Activated CD4-positive, alpha-beta T cell treated with anti-CD3 and anti-CD28 coated beads, Interleukin-2, amount 10 ng/mL, durations not matched to agents 7 days and 5 days (primary cell): ENCODE results near the gene ADIPOR2. TPM values are rescaled to one million over a fixed set of nuclear protein-coding genes. Genes with fewer than 3 reads are reported as not detected.

Experiments used
- CTCF ChIA-PET: fragments of 350-600 bp; sonication (Branson Sonifier 250); formaldehyde crosslinking; loops from one replicate; lab custom pipeline; 2021; ENCODE audit warnings: antibody characterized with exemption; lab: Charles Lee
- POLR2A ChIA-PET: fragments of 350-600 bp; sonication (Branson Sonifier 250); formaldehyde crosslinking; loops from one replicate; lab custom pipeline; 2021; ENCODE audit warnings: antibody characterized with exemption; lab: Charles Lee
- DNase-seq: peaks from one replicate; pipeline ENCODE4 v3.0.0-alpha.2; 2020
- H3K27ac Mint-ChIP-seq: one replicate; pipeline ENCODE4 v1.8.0; 2021; ENCODE audit warnings: mild to moderate bottlenecking, moderate library complexity, mixed read lengths
- H3K27me3 Mint-ChIP-seq: one replicate; pipeline ENCODE4 v1.8.0; 2021; ENCODE audit warnings: mixed read lengths
- H3K36me3 Mint-ChIP-seq: one replicate; pipeline ENCODE4 v1.8.0; 2021; ENCODE audit warnings: low read depth, mixed read lengths
- H3K4me1 Mint-ChIP-seq: one replicate; pipeline ENCODE4 v1.8.0; 2021; ENCODE audit warnings: mixed read lengths
- H3K4me3 Mint-ChIP-seq: one replicate; pipeline ENCODE4 v1.8.0; 2021; ENCODE audit warnings: mild to moderate bottlenecking, moderate library complexity, mixed read lengths
- H3K9me3 Mint-ChIP-seq: one replicate; pipeline ENCODE4 v1.8.0; 2021; ENCODE audit warnings: mixed read lengths
- total RNA-seq, 2 experiments: library from RNA; stranded (reverse); gene quantifications; one replicate each; pipeline ENCODE4 v1.2.3, GENCODE V29; 2021

The ADIPOR2 gene
- total RNA-seq, 2 experiments from 2014 or later, result 47.7 to 51.7 TPM

- Mint-ChIP-seq H3K4me3 (no peak overlapping the region), H3K36me3 (no peaks in the 10 kb centered on the region), H3K4me1 (peaks cover 34% of the 10 kb centered on the region), H3K9me3 (no peaks in the 10 kb centered on the region), H3K27ac (no peak overlapping the region), H3K27me3 (no peaks in the 10 kb centered on the region)
- ChIA-PET POLR2A (interaction anchor here (0.6 kb wide), 1 partner anchor 786 kb away, joined by 3 read pairs; no protein-coding TSS in a partner anchor), CTCF (interaction anchor here (1.4 to 7.9 kb wide), 4 partner anchors 18 to 145 kb away, joined by 3 to 66 read pairs (median 14); no protein-coding TSS in a partner anchor)
- DNase-seq, result no peak
These were observed 103.7 kb downstream of the ADIPOR2 start for GRCh38 chr12:1794440-1795090.

DNA sequence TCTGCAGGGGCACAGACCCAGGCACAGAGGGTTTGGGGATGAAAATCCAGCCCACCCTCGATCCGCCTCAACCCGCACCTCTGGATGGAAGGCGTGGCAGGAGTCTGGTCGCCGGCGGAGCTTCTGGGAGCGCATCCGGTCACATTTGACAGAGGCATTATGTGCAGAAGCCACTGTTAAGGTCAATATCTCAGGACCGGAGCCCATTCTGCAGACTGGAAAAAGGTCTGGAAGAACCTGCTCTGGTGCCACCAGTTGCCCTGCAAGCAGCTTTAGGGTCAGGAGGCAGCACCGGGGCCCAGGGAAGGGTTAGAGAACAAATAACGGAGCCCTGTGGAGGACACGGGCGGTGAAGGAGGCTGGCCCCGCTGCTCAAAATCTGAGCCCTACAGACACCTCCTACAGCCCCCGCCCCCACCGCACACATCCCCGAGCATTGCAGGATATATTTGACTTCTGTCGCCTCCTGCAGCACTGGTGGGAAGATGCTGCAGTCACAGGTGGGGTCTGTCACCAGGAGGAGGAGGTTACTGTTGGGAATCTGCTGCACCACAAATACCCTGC, 104.4 kb downstream of the ADIPOR2 start:
- CTCF ChIA-PET, result interaction anchor here (0.8 to 7.9 kb wide), 12 partner anchors 11 to 175 kb away, joined by 3 to 66 read pairs (median 3); no protein-coding TSS in a partner anchor
- no peaks in the 10 kb centered on the region for H3K27me3 Mint-ChIP-seq
- peaks cover 32% of the 10 kb centered on the region for H3K4me1 Mint-ChIP-seq
- no peak for DNase-seq
- no peaks in the 10 kb centered on the region for H3K36me3 Mint-ChIP-seq
- peak overlapping the region; percentile 85 for H3K4me3 Mint-ChIP-seq
- H3K27ac Mint-ChIP-seq, result no peak overlapping the region
- POLR2A ChIA-PET, result no interaction called here
- H3K9me3 Mint-ChIP-seq, result no peaks in the 10 kb centered on the region

- peaks cover 26% of the 10 kb centered on the region for H3K4me1 Mint-ChIP-seq
- H3K27me3 Mint-ChIP-seq, result no peaks in the 10 kb centered on the region
- no peaks in the 10 kb centered on the region for H3K36me3 Mint-ChIP-seq
These were observed 105.1 kb downstream of the ADIPOR2 start for GRCh38 chr12:1795785-1796514.

DNA sequence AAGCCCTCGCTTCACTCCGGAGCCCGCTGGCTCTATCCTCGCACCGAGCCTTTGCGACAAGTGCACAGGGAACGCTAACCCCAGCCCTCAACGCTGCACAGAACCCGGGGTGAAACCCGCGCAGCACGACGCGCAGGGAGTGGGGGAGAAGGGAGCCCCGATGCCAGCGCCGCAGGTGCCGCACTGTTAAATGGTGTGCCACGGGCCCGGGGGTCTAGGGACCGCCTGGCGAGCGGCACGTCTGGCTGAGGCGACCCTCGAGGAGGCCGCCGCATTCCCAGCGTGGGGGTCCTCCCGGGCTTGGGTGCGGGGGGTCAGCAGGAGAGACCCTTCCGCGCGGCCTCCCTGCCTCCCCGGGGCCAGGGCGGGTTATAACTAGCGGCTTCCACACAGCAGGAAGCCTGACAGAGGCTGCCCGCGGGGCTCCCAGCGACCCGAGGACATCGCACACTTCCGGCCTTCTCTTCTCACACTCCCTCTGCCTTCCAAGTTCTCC, 105.7 kb downstream of the ADIPOR2 start:
- POLR2A ChIA-PET, result interaction anchor here (0.7 to 1.0 kb wide), 2 partner anchors 93 to 144 kb away, joined by 3 to 5 read pairs; no protein-coding TSS in a partner anchor
- H3K9me3 Mint-ChIP-seq, result no peaks in the 10 kb centered on the region
- peaks cover 20% of the 10 kb centered on the region for H3K4me1 Mint-ChIP-seq
- peak; percentile 57 for DNase-seq
- no peaks in the 10 kb centered on the region for H3K27me3 Mint-ChIP-seq
- H3K36me3 Mint-ChIP-seq, result no peaks in the 10 kb centered on the region
- peak overlapping the region; percentile 94 for H3K27ac Mint-ChIP-seq
- CTCF ChIA-PET, result interaction anchor here (1.0 to 7.9 kb wide), 10 partner anchors 14 to 161 kb away, joined by 3 to 66 read pairs (median 3); no protein-coding TSS in a partner anchor
- H3K4me3 Mint-ChIP-seq, result peak overlapping the region; percentile 85

More at GRCh38 chr12:1795785-1796514, 105.1 kb downstream of the ADIPOR2 start:
- Mint-ChIP-seq H3K27ac (peak overlapping the region; percentile 94), H3K4me3 (peak overlapping the region; percentile 85), H3K9me3 (no peaks in the 10 kb centered on the region)
- POLR2A ChIA-PET, result interaction anchor here (1.0 kb wide), 1 partner anchor 144 kb away, joined by 5 read pairs; no protein-coding TSS in a partner anchor
- DNase-seq, result peak; percentile 94
- CTCF ChIA-PET, result interaction anchor here (0.8 to 7.9 kb wide), 13 partner anchors 12 to 175 kb away, joined by 3 to 66 read pairs (median 3); no protein-coding TSS in a partner anchor

GRCh38 chr12:1797011-1797901, 106.4 kb downstream of the ADIPOR2 start:
- Mint-ChIP-seq H3K4me3 (peak overlapping the region; percentile 75), H3K27ac (peak overlapping the region; percentile 89), H3K36me3 (no peaks in the 10 kb centered on the region), H3K27me3 (no peaks in the 10 kb centered on the region), H3K4me1 (peaks cover 13% of the 10 kb centered on the region), H3K9me3 (no peaks in the 10 kb centered on the region)
- ChIA-PET POLR2A (interaction anchor here (0.7 to 1.0 kb wide), 2 partner anchors 94 to 143 kb away, joined by 3 to 5 read pairs; no protein-coding TSS in a partner anchor), CTCF (interaction anchor here (0.5 to 7.9 kb wide), 4 partner anchors 24 to 149 kb away, joined by 3 to 66 read pairs (median 8); no protein-coding TSS in a partner anchor)
- peak; percentile 60 for DNase-seq

DNA sequence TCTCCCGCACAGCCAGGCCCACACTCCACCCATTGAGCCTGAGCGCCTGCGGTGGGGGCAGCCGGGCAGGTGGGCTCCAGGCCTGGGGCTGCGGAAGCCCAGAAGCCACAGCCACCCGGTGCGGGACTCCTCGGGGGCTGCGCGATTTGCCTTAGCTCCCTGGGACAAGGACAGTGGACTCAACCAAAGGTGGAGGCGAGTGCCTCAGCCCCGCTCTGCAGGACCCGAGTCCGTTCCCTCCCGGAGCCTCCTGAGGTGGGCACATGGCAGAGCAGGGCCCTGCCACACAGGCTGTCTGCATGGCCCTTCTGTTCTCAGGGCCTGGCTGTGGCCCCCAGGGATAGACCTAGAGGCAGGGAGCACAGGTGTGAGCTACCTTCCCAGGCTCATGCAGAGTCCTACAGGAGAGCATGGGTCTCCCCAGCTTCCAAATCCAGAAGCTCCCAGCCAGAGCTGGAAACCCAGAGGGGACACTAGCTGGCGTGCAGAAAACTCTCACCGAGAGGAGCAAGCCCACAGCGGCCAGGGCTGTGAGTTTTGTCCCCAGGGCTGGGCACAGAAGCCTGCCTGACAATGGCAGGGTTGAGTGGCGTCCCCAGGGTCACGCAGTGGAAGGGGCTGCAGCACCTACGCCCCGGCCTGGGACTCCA, 107.2 kb downstream of the ADIPOR2 start:
- no peak for DNase-seq
- no peaks in the 10 kb centered on the region for H3K9me3 Mint-ChIP-seq
- no peak overlapping the region for H3K27ac Mint-ChIP-seq
- POLR2A ChIA-PET, result no interaction called here
- CTCF ChIA-PET, result interaction anchor here (0.5 to 2.6 kb wide), 4 partner anchors 23 to 164 kb away, joined by 3 to 12 read pairs (median 4); no protein-coding TSS in a partner anchor
- no peak overlapping the region for H3K4me3 Mint-ChIP-seq
- peaks cover 13% of the 10 kb centered on the region for H3K4me1 Mint-ChIP-seq
- H3K27me3 Mint-ChIP-seq, result no peaks in the 10 kb centered on the region
- H3K36me3 Mint-ChIP-seq, result no peaks in the 10 kb centered on the region

GRCh38 chr12:1798641-1799020, 107.8 kb downstream of the ADIPOR2 start:
- CTCF ChIA-PET, result interaction anchor here (0.6 to 2.6 kb wide), 4 partner anchors 39 to 164 kb away, joined by 3 to 12 read pairs (median 4); no protein-coding TSS in a partner anchor
- H3K36me3 Mint-ChIP-seq, result no peaks in the 10 kb centered on the region
- no peak for DNase-seq
- H3K27me3 Mint-ChIP-seq, result no peaks in the 10 kb centered on the region
- no peak overlapping the region for H3K27ac Mint-ChIP-seq
- peaks cover 13% of the 10 kb centered on the region for H3K4me1 Mint-ChIP-seq
- H3K4me3 Mint-ChIP-seq, result no peak overlapping the region
- no peaks in the 10 kb centered on the region for H3K9me3 Mint-ChIP-seq
- POLR2A ChIA-PET, result no interaction called here

- H3K36me3 Mint-ChIP-seq, result no peaks in the 10 kb centered on the region
- ChIA-PET CTCF (interaction anchor here (0.6 to 2.6 kb wide), 6 partner anchors 8 to 235 kb away, joined by 3 to 12 read pairs (median 4); no protein-coding TSS in a partner anchor), POLR2A (no interaction called here)
- no peak overlapping the region for H3K27ac Mint-ChIP-seq
- no peaks in the 10 kb centered on the region for H3K9me3 Mint-ChIP-seq
- no peak overlapping the region for H3K4me3 Mint-ChIP-seq
- DNase-seq, result no peak
- peaks cover 13% of the 10 kb centered on the region for H3K4me1 Mint-ChIP-seq
- H3K27me3 Mint-ChIP-seq, result no peaks in the 10 kb centered on the region
These were observed 108.4 kb downstream of the ADIPOR2 start for GRCh38 chr12:1799051-1799881.

DNA sequence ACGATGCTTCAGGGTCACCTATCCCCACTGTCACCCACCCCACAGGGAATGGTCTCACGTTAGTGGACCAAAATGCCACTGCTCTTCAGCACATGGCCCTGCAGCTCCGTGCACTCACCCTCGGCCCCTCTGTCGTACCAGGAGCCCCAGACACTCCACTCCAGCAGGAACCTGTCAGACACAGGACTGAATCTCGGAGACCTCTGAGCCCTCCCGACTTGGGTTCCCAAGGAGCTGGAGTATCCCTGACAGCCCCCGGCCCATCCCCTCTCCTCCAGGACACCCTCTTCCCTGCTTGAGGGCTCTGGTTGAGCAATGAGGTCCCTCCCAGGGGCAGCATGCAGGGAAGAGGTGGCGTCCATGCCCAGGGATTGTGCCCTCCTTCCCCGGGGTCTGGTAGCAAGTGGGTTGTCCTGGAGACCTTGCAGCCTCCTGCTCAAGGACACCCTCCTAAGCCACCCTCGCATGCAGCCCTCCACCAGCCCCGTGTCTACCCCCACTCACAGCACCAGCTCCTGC, 109.1 kb downstream of the ADIPOR2 start:
- H3K27me3 Mint-ChIP-seq, result no peaks in the 10 kb centered on the region
- H3K36me3 Mint-ChIP-seq, result no peaks in the 10 kb centered on the region
- H3K9me3 Mint-ChIP-seq, result no peaks in the 10 kb centered on the region
- no peak for DNase-seq
- H3K27ac Mint-ChIP-seq, result no peak overlapping the region
- H3K4me3 Mint-ChIP-seq, result no peak overlapping the region
- ChIA-PET CTCF (interaction anchor here (0.6 to 2.6 kb wide), 6 partner anchors 9 to 234 kb away, joined by 3 to 12 read pairs (median 3); no protein-coding TSS in a partner anchor), POLR2A (no interaction called here)
- H3K4me1 Mint-ChIP-seq, result peaks cover 16% of the 10 kb centered on the region
